Activated T-helper 1 cell treated with anti-CD3 and anti-CD28 coated beads, Interleukin-2, amount 50 U/mL, for 16 hours (primary cell): Measurements from ENCODE around the gene H2BK1.

Experiments
- DNase-seq, 2 donors: peaks; one replicate each; pipeline ENCODE4 v3.0.0-alpha.2; 2020; ENCODE audit warnings: low read depth in 1 of 2, low spot score in 1 of 2

The H2BK1 gene

DNA sequence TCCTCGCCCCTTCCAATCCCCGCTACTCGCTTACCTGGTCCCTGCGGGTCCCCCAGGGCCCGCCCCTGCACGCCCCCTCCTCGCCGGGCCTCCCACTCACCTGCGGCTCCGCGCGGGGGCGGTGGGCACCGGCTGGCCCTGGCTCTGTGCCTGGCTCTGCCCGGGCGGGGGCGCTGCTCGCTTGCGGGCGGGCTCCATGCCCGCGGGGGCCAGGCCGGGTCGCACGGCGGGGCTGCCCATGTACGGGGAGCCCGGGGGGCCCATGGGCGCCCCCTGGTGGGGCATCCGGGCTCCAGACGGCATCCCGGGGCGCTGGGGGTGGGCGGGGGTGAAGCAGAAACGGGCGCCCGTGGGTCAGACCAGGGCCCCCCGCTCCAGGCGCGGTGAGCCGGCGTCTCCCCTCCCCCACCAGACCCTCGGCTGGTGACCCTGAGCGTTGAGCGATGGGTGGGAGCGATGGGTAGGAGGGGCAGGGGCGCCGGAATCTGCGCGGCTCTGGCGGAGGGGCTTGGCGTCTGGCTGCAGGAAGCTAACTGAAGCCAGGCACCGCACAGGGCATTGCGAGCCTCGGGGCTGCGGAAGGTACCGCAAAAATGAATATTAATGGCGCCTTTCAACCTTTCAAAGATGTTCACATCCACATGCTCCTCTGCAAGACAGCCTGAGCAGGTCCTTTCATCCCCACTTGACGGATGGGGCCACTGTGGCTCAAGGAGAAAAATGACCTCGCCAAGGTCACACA is 35.2 kb upstream of the H2BK1 start:
- peak; percentile 30 to 59 for DNase-seq

DNA sequence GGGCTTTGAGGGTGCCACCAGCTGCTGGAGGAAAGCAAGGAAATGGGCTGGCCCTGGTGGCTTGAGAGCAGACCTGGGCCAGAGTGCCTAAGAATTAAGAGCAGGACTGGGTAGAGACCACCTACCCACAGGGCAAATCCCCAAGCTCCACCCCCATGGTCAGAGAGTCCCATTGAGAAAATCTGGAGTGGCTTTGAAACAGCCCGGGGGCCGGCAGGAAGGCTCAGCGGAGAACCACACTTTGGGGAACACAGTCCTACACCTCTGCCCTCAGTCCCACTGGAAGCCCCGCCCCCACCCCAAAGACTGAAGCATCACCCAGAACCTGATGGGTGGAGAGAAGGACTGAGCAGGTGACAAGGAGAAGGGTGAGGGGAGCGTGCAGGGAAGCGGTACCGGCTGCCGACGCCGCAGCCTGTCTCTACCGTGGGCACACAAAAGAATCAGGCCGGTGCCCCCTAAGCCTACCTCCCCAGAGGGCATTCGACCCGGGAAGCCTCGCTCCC is 34.6 kb upstream of the H2BK1 start:
- DNase-seq, result no peak

DNA sequence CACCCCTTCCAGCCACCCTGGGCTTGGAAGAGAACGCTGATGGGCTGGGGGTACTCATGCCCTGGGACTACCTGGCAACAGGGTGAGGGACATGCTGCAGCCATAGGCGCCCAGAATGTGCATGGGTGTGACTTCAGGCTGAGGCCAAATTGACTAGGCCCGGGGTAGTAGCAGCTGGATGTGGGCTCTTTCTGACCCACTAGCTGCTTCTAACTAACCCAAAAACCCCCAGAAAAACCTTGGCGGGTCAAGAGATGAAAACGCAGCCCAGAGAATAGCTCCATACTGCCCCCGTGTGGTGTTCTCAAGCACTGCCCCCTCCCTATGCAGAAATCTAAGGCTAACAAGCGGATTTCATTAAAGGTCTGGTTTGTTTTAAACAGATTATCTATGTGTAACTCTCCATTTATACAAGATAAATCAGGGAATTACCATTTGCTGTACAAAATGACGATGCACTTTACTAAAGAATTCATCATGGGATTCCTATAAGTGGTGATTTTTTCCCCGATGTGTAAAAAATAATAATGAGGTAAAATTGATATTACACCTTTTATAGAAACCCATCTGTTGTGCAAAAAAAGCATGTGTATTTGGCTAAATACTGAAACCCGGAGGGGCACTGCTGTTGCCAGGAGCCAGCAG is 34.0 kb upstream of the H2BK1 start:
- DNase-seq, result no peak

DNA sequence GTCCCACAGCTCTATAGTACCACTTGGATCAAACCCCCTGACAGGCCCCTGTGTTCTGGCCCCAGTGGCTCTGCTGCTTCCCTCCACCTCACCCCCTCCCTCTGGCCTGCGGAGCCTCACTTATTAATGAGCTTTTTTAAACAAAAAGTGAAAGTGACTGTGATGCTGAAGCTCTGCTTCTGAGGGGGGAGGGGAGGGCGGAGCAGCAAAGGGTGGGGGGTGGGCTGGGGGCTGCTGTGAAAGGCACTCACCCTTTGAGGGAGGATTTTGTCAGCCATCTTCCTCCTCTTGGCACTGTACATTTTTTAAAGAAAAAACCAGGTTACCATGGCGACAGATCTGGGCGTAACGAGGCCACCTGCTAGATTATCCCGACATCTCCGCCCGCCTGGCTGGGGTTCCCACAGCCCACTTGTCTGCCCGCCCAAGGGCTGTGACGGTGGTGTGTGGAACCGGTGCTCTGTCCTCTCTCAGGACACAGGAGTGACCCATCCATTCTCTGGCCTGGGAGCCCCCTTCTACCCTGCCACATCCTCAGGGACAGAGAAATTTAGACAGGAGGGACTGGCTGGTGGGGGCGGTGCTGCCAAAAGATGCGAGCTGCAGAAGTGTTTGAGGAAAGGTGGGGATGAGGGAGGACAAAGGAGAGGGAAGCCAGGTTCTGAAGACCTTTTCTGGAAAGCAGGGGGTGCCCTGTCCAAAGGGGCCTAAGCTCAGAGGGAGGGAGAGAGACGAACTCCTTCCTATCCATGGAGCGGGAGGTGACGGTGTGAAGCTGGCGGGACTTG is 33.3 kb upstream of the H2BK1 start:
- DNase-seq, result no peak

DNA sequence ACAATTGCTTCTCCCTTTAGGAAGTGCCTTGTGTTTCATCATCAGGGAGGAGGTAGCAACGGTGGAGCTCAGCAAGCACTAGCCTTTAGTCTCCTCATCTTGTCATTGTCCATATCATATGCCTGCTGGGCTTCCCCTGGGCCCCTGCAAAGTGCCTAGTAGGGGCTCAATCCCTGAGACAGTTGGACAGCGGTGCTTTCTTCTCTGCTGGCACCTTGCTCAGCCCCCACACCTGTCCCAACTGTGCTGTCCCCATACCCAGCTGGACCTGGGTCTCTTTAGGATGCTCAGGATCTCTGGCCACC is 32.7 kb upstream of the H2BK1 start:
- no peak for DNase-seq

DNA sequence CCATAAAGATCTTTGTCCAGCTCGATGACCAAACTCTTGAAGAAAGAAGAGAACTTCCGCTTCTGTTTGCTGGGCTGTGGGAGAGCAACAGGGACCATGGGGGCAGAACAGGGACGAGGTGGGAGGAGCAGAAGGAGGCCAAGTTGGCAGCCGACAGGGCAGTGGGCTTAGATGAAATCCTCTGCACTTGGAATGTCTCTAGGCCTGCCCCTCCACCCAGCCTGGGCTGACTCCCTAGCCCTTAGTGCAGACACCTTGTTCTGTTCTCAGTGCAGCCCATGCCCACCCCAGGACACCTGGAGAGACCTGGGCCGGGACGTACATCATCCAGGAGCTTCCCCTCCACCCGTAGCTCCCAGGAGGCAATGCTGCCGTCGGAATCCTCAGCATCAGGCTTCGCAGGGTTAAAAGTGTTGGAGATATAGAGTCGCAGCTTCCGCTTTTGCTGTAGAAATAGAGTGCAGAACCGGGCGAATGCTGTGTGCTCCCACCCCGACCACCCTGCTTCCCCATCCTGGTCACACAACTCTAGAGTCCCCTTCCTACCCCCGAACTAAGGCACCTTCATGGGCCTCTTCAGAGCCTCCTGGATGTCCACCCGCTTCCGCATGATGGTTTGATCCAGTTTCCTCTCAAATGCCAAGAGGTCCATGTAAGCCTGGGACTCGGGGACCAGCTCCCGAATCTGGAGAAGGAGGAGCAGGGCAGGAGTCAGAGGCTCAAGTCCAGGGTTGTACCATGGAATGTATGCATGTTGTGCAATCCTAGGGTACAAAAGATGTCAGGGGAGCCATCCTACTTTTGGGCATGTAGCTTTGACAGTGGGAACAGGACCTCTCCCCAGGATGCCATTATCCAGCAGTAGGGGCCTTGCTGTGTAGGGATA is 32.1 kb upstream of the H2BK1 start:
- no peak for DNase-seq

DNA sequence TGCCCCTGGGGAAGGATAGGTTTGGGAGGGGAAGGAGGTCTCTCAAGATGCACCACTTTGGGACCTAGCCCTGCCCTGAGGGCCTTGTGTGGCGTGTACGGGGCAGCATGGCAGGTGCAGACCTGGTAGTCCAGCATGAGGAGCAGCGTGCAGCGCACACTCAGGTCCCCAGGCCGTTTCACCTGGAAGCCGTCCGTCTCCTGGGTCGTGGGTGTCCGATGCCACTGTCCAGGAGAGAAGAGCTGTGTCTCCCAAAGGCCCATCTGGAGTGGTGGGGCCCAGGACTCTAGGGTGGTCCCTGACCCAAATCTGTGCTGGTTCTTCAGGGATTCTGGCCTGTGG is 31.4 kb upstream of the H2BK1 start:
- DNase-seq, result no peak

DNA sequence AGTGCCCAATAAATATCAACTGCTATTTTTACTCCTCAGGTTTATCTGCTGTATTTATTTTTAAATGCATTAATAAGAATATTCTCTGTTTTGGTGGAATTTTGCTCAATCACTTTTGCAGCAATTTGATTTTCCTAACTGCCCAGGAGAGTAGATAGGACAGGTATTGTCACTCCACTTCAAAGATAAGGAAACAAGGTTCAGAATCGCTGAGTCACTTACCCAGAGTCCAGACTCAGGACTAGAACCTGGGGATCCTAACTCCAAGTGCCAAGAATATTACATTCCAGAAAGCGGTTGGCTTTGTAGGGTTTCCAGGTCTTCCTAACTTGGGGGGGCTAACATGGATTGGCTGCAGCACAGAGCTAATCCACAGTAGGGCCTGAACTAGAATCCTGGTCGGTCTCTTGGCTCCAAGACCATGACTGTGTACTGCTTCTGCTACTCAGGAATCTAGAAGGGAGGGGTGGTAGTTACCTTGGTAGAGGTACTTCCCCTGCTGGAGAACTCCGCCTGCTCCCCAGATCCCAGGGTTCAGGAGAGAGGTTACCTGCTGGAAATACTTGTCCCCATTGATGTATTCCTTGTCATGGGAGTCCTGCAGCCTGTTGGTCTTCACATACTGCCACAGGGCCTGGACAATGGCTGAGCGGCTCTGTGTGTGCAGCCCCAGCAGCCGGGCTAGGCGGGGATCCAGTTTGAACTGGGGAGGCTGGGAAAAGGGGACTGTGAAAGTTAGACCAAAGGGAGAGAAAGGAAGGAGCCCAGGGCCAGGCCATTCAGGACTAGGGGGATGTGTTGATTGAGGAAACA is 30.9 kb upstream of the H2BK1 start:
- no peak for DNase-seq

DNA sequence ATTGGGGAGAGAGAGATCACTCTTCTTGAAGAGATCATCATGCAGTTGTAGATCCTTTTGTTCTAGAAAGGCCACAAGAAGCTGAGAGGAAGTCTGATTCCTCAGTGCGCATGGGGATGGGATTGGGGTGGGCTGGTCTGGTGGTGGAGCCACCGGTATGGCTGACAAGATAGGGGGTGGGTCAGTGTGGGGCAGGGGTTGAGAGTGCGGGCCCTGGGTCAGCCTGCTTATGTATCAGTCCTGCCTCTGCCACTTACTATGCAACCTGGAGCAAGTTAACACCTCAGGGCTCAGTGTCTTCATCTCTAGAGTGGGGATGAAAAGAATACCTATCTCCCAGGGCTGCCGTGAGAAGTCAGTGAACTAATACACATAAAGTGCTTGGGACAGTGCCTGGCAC is 30.2 kb upstream of the H2BK1 start:
- DNase-seq, result no peak

DNA sequence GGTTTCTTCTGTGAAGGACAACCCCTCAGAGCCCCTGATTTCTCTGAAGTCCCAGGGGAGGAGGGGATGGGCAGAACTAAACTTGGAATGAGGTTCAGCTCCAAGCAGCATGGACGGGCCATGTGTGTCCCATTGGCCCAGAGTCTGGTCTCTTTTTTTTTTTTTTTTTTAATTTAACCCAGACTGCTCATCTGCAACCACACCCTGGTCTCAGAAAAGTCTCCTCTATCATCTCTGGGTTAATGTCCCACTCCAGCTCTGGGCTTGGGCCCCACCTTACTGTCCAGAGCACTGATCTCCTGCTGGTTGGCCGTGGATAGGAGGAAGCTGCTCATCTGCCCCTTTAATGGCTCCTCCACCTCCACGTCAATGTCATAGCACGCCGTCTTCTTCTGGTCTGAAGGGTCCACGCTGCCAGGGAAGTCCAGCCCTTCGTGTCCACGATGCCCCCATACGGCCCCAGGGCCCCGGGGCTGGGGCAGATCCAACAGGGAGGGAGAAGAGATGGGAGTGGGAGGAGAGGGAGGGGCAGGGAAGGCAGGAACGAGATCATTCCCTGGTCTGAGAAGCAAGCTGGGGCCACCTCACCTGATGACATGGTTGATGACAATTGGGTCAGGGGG is 29.7 kb upstream of the H2BK1 start:
- DNase-seq, result no peak

DNA sequence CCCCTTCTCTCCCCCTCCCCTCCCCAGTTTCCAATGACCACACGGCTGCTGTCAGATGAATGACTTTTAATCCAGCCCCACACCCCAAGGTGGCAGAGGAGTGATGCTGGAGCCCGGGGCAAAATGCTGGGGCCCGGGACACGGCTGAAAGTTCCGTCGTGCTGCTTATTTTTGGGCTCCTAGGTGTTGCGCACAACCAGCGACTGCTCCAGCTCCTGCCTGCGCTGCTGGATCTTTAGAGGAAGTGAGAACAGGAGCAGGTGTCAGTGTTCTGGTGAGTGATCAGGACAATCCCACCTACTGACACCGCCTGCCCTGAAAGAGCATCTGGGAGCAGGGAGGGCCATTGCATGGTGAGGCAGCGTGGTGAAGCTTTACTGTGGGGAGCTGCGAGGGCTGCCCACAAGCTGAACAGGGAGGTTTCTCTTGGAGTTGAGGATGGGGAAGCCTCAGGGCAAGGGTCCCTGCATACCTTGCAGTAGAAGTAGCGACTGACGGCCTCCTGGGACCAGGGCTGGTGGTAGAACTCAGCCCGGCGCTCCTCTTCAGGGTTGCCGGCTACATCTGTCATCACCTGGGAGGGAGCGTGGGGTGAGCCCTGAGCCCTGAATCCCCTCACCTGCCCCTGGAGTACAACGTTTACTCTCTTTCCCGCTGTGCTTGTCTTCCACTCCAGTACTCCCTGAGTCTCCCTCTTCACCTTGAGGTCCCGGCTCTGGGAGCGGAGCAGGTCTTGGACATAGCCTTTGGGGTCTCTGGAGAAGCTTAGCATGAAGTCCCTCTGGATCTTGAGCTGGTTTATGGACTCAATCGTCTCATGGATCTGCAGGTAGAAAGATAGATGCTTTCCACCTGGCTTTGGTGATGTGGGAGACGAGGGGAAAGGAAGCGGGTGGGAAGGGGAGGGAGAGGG is 28.9 kb upstream of the H2BK1 start:
- no peak for DNase-seq

DNA sequence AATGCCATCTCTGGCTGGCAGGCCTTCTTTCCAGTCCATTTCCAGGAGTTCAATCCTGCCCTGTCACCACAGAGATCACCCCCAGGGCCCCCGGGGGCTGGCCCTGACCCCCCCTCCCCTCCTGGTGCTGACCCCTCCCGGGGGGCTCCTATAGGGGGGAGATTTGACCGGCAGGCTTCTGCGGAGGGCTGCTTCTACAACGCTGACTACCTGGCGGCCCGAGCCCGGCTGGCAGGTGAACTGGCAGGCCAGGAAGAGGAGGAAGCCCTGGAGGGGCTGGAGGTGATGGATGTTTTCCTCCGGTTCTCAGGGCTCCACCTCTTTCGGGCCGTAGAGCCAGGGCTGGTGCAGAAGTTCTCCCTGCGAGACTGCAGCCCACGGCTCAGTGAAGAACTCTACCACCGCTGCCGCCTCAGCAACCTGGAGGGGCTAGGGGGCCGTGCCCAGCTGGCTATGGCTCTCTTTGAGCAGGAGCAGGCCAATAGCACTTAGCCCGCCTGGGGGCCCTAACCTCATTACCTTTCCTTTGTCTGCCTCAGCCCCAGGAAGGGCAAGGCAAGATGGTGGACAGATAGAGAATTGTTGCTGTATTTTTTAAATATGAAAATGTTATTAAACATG is 28.0 kb upstream of the H2BK1 start:
- DNase-seq, result no peak

DNA sequence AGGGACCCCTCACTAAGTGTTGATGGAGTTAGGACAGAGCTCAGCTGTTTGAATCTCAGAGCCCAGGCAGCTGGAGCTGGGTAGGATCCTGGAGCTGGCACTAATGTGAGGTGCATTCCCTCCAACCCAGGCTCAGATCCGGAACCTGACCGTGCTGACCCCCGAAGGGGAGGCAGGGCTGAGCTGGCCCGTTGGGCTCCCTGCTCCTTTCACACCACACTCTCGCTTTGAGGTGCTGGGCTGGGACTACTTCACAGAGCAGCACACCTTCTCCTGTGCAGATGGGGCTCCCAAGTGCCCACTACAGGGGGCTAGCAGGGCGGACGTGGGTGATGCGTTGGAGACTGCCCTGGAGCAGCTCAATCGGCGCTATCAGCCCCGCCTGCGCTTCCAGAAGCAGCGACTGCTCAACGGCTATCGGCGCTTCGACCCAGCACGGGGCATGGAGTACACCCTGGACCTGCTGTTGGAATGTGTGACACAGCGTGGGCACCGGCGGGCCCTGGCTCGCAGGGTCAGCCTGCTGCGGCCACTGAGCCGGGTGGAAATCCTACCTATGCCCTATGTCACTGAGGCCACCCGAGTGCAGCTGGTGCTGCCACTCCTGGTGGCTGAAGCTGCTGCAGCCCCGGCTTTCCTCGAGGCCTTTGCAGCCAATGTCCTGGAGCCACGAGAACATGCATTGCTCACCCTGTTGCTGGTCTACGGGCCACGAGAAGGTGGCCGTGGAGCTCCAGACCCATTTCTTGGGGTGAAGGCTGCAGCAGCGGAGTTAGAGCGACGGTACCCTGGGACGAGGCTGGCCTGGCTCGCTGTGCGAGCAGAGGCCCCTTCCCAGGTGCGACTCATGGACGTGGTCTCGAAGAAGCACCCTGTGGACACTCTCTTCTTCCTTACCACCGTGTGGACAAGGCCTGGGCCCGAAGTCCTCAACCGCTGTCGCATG is 27.2 kb upstream of the H2BK1 start:
- no peak for DNase-seq

DNA sequence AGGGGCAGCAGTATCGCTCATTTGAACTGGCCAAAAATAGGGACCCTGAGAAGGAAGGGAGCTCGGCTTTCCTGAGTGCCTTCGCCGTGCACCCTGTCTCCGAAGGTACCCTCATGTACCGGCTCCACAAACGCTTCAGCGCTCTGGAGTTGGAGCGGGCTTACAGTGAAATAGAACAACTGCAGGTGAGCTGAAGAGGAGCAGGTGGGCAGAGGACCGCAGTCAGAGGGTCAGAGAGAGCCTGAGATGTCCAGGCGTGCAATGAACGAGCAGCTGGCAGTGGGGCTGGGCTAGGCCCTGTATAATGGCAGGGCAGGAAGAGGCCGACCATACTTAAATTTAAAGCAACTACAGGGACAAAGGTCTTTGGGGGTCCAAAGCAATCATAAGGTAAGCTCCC is 26.1 kb upstream of the H2BK1 start:
- no peak for DNase-seq

DNA sequence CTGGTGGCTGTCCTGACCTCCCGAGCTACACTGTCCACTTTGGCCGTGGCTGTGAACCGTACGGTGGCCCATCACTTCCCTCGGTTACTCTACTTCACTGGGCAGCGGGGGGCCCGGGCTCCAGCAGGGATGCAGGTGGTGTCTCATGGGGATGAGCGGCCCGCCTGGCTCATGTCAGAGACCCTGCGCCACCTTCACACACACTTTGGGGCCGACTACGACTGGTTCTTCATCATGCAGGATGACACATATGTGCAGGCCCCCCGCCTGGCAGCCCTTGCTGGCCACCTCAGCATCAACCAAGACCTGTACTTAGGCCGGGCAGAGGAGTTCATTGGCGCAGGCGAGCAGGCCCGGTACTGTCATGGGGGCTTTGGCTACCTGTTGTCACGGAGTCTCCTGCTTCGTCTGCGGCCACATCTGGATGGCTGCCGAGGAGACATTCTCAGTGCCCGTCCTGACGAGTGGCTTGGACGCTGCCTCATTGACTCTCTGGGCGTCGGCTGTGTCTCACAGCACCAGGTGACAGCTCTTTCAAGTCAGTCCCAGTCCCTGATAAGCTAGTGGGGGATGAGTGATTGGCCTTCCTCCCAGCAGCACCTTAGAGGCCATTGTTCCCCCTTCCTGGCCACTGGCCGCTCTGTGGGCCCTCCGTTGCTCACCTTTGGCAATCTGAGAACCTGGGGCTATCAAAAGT is 25.0 kb upstream of the H2BK1 start:
- DNase-seq, result no peak

DNA sequence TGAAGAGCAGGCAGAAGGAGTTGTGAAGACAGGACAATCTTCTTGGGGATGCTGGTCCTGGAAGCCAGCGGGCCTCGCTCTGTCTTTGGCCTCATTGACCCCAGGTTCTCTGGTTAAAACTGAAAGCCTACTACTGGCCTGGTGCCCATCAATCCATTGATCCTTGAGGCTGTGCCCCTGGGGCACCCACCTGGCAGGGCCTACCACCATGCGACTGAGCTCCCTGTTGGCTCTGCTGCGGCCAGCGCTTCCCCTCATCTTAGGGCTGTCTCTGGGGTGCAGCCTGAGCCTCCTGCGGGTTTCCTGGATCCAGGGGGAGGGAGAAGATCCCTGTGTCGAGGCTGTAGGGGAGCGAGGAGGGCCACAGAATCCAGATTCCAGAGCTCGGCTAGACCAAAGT is 23.5 kb upstream of the H2BK1 start:
- no peak for DNase-seq
